HL-60 (cell line): ENCODE results near the gene DLK1.

Experiments
- GABPA ChIP-seq: IDR thresholded peaks from 2 replicates; pipeline ENCODE4 v1.6.1; 2012; ENCODE audit warnings: low read depth
- POLR2AphosphoS5 ChIP-seq: IDR thresholded peaks from 2 replicates; pipeline ENCODE4 v1.6.1; 2012; ENCODE audit warnings: low read depth
- TF ChIP-seq, protein P1 (sequence below): IDR thresholded peaks from one replicate; pipeline ENCODE4 v1.5.1; 2011; ENCODE audit warnings: low read length, control low read depth, inconsistent platforms; ENCODE audit not compliant: insufficient read depth
- TF ChIP-seq, protein P2 (sequence below): IDR thresholded peaks from 2 replicates; pipeline ENCODE4 v1.6.1; 2012; ENCODE audit warnings: low read depth; ENCODE audit not compliant: insufficient replicate concordance

DNA sequence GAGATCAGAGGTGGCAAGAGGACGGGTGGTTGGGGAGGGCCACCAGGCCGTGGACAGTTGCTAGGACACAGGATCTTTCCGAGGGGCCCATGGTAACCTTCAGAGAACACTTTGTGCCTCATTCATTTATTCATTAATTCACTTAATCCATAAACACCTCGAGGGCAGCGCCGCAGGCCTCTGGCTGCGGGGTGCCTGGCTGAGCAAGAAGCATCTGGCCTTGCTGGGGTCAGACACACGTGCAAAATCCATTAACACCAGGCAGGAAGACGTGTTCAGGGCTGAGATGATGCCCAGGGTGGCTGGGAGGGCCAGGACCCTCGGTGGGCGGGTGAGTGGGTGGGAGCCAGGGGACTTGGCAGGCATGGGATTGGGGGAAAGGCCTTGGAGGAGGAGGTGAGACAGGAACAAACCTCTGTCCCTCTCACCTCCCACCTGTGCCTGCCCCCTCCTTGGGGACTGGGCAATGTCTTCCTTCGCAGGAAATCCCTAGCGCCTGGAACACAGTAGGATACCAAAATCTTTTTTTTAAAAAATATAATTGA is 6.6 kb upstream of the DLK1 start:
- TF ChIP-seq, protein P1, sequence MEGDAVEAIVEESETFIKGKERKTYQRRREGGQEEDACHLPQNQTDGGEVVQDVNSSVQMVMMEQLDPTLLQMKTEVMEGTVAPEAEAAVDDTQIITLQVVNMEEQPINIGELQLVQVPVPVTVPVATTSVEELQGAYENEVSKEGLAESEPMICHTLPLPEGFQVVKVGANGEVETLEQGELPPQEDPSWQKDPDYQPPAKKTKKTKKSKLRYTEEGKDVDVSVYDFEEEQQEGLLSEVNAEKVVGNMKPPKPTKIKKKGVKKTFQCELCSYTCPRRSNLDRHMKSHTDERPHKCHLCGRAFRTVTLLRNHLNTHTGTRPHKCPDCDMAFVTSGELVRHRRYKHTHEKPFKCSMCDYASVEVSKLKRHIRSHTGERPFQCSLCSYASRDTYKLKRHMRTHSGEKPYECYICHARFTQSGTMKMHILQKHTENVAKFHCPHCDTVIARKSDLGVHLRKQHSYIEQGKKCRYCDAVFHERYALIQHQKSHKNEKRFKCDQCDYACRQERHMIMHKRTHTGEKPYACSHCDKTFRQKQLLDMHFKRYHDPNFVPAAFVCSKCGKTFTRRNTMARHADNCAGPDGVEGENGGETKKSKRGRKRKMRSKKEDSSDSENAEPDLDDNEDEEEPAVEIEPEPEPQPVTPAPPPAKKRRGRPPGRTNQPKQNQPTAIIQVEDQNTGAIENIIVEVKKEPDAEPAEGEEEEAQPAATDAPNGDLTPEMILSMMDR, result no peak
- TF ChIP-seq, protein P2, sequence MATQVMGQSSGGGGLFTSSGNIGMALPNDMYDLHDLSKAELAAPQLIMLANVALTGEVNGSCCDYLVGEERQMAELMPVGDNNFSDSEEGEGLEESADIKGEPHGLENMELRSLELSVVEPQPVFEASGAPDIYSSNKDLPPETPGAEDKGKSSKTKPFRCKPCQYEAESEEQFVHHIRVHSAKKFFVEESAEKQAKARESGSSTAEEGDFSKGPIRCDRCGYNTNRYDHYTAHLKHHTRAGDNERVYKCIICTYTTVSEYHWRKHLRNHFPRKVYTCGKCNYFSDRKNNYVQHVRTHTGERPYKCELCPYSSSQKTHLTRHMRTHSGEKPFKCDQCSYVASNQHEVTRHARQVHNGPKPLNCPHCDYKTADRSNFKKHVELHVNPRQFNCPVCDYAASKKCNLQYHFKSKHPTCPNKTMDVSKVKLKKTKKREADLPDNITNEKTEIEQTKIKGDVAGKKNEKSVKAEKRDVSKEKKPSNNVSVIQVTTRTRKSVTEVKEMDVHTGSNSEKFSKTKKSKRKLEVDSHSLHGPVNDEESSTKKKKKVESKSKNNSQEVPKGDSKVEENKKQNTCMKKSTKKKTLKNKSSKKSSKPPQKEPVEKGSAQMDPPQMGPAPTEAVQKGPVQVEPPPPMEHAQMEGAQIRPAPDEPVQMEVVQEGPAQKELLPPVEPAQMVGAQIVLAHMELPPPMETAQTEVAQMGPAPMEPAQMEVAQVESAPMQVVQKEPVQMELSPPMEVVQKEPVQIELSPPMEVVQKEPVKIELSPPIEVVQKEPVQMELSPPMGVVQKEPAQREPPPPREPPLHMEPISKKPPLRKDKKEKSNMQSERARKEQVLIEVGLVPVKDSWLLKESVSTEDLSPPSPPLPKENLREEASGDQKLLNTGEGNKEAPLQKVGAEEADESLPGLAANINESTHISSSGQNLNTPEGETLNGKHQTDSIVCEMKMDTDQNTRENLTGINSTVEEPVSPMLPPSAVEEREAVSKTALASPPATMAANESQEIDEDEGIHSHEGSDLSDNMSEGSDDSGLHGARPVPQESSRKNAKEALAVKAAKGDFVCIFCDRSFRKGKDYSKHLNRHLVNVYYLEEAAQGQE, result no peak
- TF ChIP-seq POLR2AphosphoS5, result no peak
- TF ChIP-seq GABPA, result no peak
